Kidney tubule cell (primary cell): ENCODE results near the gene HPS5.

Source experiments
- DNase-seq: peaks from one replicate; pipeline ENCODE4 v3.0.0-alpha.2; 2018; ENCODE audit warnings: low spot score

The HPS5 gene

DNA sequence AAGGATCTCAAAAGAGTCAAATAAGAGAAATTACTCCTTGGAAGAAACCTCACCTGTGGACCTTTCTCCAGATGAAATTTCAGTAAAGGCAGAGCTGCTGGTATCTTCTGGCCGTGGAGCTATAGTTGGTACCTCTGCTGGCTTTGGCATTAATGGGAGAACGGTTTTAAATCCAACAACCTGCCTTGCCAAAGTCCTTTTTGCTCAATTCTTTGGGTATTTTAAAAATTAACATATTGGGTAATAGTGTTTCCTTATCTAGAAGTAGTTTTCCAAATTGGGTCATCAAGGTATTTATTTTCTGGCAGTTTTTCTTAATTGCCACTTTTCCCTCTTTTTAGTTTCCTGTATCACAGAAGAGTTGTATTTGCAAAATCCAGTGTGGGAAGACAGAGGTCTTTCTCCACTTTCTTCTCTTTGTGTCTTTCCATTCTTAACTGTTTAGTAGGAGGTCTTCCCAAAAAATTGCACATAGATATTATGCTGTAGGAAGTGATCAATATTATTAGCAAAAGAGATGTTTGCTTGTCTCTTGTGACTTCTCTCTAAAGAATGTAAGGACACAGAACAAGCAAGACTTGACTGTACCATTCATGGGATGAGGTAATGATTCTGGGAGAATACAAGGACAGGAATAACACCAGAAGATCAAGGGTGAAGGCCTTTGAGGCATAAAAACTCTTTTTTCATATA is 85.1 kb downstream of the HPS5 start, which contains the start of gene SAA4:
Gene SAA4 (minus strand): TSS at position 139 of the 693 bp plus-strand sequence. CDS start 876 bp downstream, outside the sequence.
- DNase-seq: peak; percentile 23

DNA sequence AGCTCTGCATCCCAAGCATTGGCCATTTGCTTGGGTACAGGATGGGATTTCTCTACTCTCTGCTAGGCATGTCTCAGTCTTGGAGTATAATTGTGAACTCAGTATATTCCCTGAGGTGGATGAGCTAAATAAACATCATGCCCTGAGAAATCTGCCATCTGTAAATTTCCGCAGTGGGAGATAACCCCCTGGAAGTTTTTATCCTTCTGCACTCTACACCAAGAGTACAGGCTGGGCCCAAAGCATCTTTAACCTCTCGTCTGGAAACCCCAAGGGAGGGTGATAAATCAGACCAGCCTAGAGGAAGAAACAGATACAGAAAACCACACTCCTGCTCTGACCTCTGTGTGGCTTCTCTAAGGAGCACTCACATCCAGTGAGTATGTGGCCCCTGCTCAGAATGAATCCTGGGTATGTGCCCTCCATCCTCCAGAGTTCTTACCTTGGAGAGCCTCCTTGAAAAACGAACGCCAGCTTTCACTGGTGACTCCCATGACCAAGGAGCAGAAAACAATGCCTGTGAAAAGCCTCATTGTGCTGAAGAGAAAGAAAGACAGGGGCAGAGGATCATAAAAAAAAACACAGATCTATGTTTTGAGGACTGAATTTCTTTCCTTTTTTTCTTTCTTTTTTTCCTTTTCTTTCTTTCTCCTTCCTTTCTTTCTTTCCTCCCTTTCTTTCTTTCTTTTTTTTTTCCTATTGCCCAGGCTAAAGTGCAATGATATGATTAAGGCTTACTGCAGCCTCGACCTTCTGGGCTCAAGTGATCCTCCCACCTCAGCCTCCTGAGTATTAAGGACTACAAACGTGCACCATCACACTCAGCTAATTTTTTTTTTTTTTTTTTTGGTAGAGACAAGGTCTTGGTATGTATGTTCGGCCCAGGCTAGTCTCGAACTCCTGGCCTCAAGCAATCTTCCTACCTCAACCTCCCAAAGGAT is 86.3 kb downstream of the HPS5 start:
- no peak for DNase-seq

DNA sequence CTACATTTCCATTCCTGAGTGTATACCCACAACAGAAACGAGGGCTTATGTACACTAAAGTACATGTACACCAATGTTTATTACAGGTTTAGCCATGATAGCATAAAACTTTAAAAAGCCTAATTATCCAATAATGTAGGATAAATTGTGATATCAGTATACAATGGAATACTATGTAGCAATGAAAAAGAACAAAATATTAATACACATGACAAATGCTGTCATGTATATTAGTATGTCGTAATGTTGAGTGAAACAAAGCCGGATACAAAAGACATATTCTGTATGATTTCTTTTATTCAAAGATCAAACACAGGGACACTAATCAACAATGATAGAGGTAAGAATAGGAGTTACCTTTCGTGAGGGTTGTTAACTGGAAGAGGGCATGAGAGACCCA is 88.0 kb downstream of the HPS5 start:
- DNase-seq: no peak

DNA sequence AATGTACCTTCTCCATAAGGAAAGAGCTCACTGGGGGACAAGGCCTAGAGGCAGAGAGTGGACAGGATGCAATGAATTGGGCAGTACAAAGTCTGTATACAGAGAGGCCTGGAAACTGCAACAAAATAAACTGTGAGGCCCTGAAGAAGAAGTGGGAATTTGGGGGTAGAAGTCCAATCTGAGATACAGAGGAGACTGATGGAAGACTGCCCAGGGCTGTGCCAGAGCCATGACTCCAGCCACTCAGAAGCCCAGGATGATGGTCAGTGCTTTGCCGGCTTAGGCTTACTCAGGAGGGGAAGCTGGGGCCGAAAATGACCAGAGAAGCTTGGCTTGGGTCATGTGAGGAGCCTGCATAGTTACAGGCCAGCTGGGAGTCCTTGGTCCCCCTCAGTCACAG is 91.1 kb downstream of the HPS5 start:
- no peak for DNase-seq

DNA sequence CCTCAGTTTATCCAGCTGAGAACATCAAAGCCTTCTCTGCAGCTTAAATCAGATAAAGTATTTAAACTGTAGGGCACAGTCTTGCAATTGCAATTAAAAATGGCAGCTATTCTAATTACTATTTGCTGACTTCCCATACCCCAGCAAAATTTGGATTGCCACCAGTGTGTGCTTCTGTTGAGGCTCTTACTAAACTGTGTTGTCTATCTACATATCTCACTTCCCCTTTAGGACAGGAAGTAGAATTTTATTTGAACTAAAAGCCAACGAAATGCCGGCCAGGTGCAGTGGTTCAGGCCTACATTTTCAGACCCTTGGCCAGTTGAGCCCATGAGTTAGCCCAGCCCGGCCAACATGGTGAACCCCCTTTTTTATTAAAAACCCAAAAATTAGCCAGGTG is 92.4 kb downstream of the HPS5 start:
- DNase-seq: no peak
